Measurements from ENCODE around the gene CHST3. TPM values are rescaled to one million over a fixed set of nuclear protein-coding genes. Genes with fewer than 3 reads are reported as not detected.
"Not testable (repeated sequence)": the region's sequence is repeated elsewhere in the genome, so short reads cannot be mapped to it uniquely, and the experiment has no call there.

CHST3 gene
- total and polyA plus RNA-seq, 8 donors: 3.1 to 10.8 (median 3.6) TPM

DNA sequence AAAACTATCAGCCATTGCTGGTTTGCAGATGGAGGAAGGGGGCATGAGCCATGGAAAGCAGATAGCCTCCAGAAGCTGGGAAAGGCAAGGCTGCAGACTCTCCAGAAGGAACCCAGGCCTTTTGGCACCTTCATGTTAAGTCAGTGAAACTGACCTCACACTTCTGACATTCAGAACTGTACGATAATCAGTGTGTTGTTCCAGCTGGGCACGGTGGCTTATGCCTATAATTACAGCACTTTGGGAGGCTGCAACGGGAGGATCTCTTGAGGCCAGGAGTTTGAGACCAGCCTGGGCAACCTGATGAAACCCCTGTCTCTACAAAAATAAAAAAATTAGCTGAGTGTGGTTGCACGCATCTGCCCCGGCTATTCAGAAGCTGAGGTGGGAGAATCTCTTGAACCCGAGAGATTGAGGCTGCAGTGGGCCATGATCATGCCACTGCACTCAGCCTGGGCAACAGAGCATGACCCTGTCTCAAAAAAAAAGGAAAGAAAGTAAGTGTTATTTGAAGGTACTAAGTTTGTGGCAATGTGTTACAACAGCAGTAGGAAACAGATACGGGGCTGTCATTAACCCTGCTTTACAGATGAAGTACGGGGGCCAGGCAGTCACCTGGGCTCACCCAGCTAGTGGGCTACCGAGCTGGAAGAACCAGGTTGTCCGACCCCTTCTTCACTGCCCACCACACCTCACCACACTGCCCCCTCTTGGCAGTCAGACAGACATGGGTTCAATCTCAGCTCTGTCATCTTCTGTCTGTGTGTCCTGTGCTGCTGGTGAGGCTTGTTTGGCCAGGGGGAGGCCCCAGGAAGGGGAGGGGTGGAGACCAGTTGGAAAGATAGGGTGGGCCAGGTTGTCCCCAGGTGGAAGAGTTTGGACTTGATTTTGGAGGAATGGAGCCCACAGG lies 18.3 kb downstream of the CHST3 start:
- WGBS, 2 donors: 71 to 79% methylated on average over 10 of the region's 10 CpGs
- ATAC-seq: no peak
- intact Hi-C loops (cut with DNase I): no loop called here
- Histone ChIP-seq H3K4me3 (no peak overlapping the region), H3K27me3 (no peaks in the 10 kb centered on the region), H3K4me1 (peaks cover 3 to 14% (median 7%) of the 10 kb centered on the region in 3 donors), H3K36me3 (no peaks in the 10 kb centered on the region), H3K9me3 (no peaks in the 10 kb centered on the region), H3K27ac (peak overlapping the region; percentile 0 to 53 (median 44))
- TF ChIP-seq, protein P1, sequence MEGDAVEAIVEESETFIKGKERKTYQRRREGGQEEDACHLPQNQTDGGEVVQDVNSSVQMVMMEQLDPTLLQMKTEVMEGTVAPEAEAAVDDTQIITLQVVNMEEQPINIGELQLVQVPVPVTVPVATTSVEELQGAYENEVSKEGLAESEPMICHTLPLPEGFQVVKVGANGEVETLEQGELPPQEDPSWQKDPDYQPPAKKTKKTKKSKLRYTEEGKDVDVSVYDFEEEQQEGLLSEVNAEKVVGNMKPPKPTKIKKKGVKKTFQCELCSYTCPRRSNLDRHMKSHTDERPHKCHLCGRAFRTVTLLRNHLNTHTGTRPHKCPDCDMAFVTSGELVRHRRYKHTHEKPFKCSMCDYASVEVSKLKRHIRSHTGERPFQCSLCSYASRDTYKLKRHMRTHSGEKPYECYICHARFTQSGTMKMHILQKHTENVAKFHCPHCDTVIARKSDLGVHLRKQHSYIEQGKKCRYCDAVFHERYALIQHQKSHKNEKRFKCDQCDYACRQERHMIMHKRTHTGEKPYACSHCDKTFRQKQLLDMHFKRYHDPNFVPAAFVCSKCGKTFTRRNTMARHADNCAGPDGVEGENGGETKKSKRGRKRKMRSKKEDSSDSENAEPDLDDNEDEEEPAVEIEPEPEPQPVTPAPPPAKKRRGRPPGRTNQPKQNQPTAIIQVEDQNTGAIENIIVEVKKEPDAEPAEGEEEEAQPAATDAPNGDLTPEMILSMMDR (IDR thresholded peaks at IDR 0.05): no peak
- DNase-seq: no peak
- no peak for FAIRE-seq

DNA sequence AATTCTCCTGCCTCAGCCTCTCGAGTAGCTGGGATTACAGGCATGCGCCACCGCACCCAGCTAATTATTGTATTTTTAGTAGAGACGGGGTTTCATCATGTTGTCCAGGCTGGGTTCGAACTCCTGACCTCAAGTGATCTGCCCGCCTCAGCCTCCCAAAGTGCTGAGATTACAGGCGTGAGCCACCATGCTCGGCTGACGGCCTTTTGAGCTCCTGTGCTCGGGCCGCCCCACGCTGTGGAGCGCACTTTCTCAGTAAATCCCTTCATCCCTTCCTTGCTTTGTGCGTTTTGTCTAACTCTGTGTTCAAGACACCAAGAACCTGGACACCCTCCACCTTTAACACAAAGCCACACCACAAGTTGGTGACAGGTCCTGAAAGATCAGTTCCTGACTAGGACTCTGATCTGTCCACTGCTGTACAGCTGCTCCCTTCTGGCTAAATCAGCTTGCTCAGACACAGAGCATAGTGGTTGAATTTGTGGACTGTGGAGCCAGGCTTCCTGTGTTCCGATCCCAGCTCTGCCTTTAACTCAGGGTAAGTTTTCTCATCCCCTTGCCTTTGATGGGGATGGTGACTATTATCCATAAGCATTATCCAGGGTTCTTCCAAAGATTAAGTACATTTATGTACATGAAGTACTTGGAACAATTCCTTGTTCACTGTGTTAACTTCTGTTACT lies 20.1 kb downstream of the CHST3 start:
- WGBS, 2 donors: 86 to 87% methylated on average over 15 of the region's 15 CpGs
- H3K27me3 ChIP-seq: no peaks in the 10 kb centered on the region
- peak overlapping the region in 2 of 4 donors; percentile 10 to 29 for H3K27ac ChIP-seq
- H3K36me3 ChIP-seq: no peaks in the 10 kb centered on the region
- H3K9me3 ChIP-seq: no peaks in the 10 kb centered on the region
- ATAC-seq (no peak), FAIRE-seq (no peak), DNase-seq (no peak)
- TF ChIP-seq, protein P1 (IDR thresholded peaks at IDR 0.05): no peak
- intact Hi-C loops (cut with DNase I): no loop called here
- no peak overlapping the region for H3K4me3 ChIP-seq
- H3K4me1 ChIP-seq: peaks cover 3 to 14% (median 7%) of the 10 kb centered on the region in 3 donors

DNA sequence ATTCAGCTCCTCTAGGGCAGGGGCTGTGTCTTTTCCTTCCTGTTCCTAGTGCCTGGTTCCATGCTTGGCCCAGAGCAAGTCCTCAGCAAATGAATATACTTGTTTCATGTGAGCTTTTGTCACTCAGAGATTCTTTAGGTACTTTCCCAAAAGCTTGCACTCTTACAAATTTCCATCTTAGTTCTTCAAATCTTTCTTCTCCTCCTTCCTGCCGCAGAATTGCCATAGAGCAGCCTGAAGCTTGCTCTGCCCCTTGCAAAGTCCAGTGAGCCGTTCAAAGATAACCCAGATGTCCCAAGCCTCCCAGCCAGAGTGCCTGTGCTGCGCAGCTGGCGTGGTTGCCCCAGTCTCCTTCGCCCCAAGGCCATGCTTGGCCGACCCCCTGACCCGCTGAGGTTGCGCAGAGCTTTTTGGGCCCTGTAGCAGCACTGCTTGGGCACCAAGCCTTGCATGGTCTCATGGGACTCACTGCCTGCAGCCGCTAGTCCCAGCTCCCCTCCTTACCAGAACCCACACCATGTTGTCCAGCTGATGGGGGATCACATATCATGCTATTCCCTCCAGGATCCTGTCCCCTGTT lies 20.7 kb downstream of the CHST3 start:
- WGBS, 2 donors: 78 to 82% methylated on average over 9 of the region's 9 CpGs
- no peaks in the 10 kb centered on the region for H3K36me3 ChIP-seq
- H3K27ac ChIP-seq: peak overlapping the region in 3 of 4 donors; percentile 29 to 75 (median 61)
- no peaks in the 10 kb centered on the region for H3K27me3 ChIP-seq
- ATAC-seq: peak in 1 of 4 donors; percentile 24
- intact Hi-C loops (cut with DNase I): no loop called here
- TF ChIP-seq, protein P1 (IDR thresholded peaks at IDR 0.05): no peak
- peaks cover 3 to 14% (median 7%) of the 10 kb centered on the region in 3 donors for H3K4me1 ChIP-seq
- no peak for FAIRE-seq
- H3K9me3 ChIP-seq: no peaks in the 10 kb centered on the region
- DNase-seq: no peak
- no peak overlapping the region for H3K4me3 ChIP-seq

DNA sequence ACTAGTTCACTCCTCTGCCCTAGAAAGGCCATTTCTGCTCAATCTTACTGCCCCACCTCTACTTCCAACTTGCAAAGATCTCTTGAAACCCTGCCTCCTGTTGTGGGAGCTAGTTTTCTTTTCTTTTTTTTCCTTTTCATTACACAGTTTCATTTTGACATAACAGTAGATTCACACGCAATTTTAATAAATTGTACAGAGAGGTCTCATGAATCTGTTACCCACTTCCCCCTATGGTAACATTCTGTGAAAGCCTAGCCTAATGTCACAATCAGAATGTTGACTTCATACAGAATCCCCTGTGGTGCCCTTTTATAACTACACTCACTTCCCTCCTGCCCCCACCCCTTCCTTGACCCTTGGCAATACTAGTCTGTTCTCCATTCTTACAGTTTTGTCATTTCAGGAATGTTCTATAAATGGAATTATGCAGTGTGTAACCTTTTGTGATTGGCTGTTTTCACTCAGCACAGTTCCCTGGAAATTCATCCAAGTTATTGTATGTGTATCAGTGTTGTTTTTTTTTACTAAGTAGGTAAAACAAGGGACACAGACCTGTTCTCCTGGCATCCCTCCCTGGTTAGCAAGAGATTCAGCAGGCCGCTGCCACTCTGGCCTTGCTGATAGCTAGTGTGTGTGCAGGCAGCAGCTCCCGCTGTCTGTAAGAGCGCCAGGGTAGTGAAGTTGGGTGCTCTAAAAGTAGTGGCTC lies 21.5 kb downstream of the CHST3 start:
- TF ChIP-seq, protein P1 (IDR thresholded peaks at IDR 0.05): no peak
- DNase-seq (no peak), ATAC-seq (peak in 3 of 4 donors; percentile 9 to 47 (median 41)), FAIRE-seq (no peak)
- WGBS, 2 donors: 54 to 60% methylated on average over 4 of the region's 4 CpGs
- Histone ChIP-seq H3K4me3 (no peak overlapping the region), H3K27me3 (no peaks in the 10 kb centered on the region), H3K36me3 (no peaks in the 10 kb centered on the region), H3K9me3 (no peaks in the 10 kb centered on the region), H3K27ac (peak overlapping the region; percentile 61 to 79 (median 72)), H3K4me1 (peaks cover 3 to 12% (median 7%) of the 10 kb centered on the region in 3 donors)
- intact Hi-C loops (cut with DNase I): no loop called here

DNA sequence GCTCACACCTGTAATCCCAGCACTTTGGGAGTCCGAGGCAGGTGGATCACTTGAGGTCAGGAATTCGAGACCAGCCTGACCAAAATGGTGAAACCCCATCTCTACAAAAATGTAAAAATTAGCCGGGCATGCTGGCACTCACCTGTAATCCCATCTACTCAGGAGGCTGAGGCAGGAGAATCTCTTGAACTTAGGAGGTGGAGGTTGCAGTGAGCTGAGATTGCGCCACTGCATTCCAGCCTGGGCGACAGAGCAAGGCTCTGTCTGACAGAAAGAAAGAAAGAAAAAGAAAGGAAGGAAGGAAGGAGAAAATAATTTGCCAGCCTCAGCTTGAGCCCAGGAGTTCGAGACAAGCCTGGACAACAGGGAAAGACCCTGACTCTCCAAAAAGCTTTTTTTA lies 24.7 kb downstream of the CHST3 start:
- ATAC-seq: not testable (repeated sequence)
- H3K4me1 ChIP-seq: peaks cover 3 to 10% (median 7%) of the 10 kb centered on the region in 3 donors

More for the DNA sequence above, 24.7 kb downstream of the CHST3 start:
- H3K27ac ChIP-seq: peak overlapping the region in 1 of 4 donors; percentile 28
- H3K9me3 ChIP-seq; DNase-seq; H3K27me3 ChIP-seq; H3K4me3 ChIP-seq; FAIRE-seq; H3K36me3 ChIP-seq; intact Hi-C loops (cut with DNase I): not testable (repeated sequence)
- 78 to 82% methylated on average over 6 of the region's 6 CpGs for WGBS, 2 donors

Measured in pancreas (tissue), 10 donors.